Subcutaneous abdominal adipose tissue (tissue), 5 donors: ENCODE measurements around the gene GRP.

Experiments used
- H3K27ac ChIP-seq: one replicate; pipeline ENCODE4 v1.7.0; 2013; ENCODE audit warnings: low read depth, mild to moderate bottlenecking, inconsistent platforms, low read length, moderate library complexity
- H3K27me3 ChIP-seq, 5 donors: one replicate each; pipeline ENCODE4 v1.7.0; 2013; ENCODE audit warnings: low read length in 5 of 5, inconsistent platforms in 1 of 5; ENCODE audit not compliant: control insufficient read depth in 5 of 5, insufficient read depth in 4 of 5
- H3K36me3 ChIP-seq, 5 donors: one replicate each; pipeline ENCODE4 v1.7.0; 2013; ENCODE audit warnings: low read length in 5 of 5; ENCODE audit not compliant: control insufficient read depth in 5 of 5, insufficient read depth in 5 of 5
- H3K4me1 ChIP-seq, 5 donors: one replicate each; pipeline ENCODE4 v1.7.0; 2013; ENCODE audit warnings: low read length in 5 of 5, mild to moderate bottlenecking in 3 of 5, moderate library complexity in 1 of 5; ENCODE audit not compliant: control insufficient read depth in 5 of 5, insufficient read depth in 5 of 5
- H3K4me3 ChIP-seq, 5 donors: one replicate each; pipeline ENCODE4 v1.7.0; 2013; ENCODE audit warnings: low read length in 5 of 5, low read depth in 1 of 5
- H3K9ac ChIP-seq, 5 donors: one replicate each; pipeline ENCODE4 v1.7.0; 2013; ENCODE audit warnings: low read length in 5 of 5, mild to moderate bottlenecking in 4 of 5, moderate library complexity in 3 of 5
- H3K9me3 ChIP-seq, 5 donors: one replicate each; pipeline ENCODE4 v1.7.0; 2013; ENCODE audit warnings: low read length in 5 of 5; ENCODE audit not compliant: control insufficient read depth in 5 of 5
- donor health status: healthy.
- donor health status: healthy.
- donor health status: healthy.
- donor health status: healthy.
- donor health status: healthy.

Gene GRP

DNA sequence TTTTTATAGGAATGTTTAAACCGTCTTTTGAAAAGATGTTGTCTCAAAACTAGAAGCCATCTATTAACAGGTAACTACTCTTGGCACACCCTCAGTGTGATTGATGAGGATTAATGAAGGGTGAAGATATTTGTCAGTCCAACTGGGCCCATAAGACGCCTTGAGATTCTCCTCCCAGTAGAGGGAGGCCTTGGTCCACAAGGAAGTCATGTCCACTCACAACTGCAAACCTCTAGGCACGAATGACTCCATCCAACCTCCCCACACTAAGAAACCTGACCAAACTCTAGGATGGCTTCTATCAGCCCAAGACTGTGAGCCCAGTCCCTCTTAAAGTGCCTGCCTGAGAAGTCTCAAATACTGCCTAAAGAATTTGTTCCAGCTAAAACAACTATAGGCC, 19.2 kb upstream of the GRP start:
- Histone ChIP-seq H3K27me3 (peaks cover 0 to 3% (median 0%) of the 10 kb centered on the region in 5 donors), H3K4me1 (no peaks in the 10 kb centered on the region), H3K4me3 (no peak overlapping the region), H3K9ac (no peak overlapping the region), H3K36me3 (no peaks in the 10 kb centered on the region), H3K9me3 (no peaks in the 10 kb centered on the region), H3K27ac (no peak overlapping the region)

DNA sequence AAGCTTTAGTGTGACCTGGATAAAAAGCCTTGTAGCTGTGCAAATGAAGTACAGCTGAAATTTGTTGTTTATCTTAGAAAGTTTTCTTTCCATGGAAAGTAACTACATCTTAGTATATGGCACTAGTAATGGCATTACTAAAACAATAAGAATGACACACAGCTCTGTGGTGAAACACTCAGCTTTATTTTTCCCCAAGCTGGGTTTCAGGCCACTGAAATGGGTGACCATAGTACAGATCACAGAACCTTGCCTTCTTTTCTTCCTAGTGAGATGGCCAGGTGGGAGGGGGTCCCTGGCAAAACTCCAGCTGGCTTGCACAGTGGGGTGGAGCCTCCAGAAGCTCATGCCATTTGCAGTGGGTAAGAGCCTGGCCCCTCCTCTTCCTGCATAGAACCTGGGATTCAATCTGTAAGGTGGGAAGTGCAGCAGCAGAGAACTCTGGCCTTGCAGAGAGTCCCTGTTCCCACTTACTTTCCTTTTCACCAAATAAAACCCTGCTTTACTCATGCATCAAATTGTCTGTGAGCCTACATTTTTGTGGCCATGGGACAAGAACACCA, 17.6 kb upstream of the GRP start:
- H3K4me1 ChIP-seq, result no peaks in the 10 kb centered on the region

DNA sequence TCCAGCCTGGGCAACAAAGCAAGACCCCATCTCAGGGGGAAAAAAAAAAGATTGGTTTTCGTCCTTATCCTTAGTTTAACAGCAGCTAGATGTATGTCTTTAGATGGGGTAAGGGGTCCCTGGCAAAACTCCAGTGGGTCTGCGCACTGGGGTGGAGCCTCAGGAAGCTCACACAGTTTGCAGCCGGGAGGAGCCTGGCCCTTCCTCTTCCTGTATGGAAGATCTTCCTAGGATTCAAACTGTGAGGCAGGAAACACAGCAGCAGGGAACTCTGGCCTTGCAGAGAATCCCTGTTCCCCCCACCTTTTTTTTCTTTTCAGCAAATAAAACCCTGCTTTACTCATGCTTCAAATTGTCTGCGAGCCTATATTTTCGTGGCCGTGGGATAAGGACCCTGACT, 12.5 kb upstream of the GRP start:
- H3K4me3 ChIP-seq, result no peak overlapping the region
- H3K27me3 ChIP-seq, result peaks cover 0 to 7% (median 3%) of the 10 kb centered on the region in 5 donors
- H3K4me1 ChIP-seq, result no peaks in the 10 kb centered on the region
- H3K9ac ChIP-seq, result no peak overlapping the region
- H3K9me3 ChIP-seq, result no peaks in the 10 kb centered on the region
- no peaks in the 10 kb centered on the region for H3K36me3 ChIP-seq
- no peak overlapping the region for H3K27ac ChIP-seq

More for the DNA sequence above, 17.6 kb upstream of the GRP start:
- Histone ChIP-seq H3K36me3 (no peaks in the 10 kb centered on the region), H3K4me3 (no peak overlapping the region), H3K27me3 (peaks cover 0 to 3% (median 0%) of the 10 kb centered on the region in 5 donors), H3K27ac (no peak overlapping the region), H3K9me3 (no peaks in the 10 kb centered on the region), H3K9ac (no peak overlapping the region)

DNA sequence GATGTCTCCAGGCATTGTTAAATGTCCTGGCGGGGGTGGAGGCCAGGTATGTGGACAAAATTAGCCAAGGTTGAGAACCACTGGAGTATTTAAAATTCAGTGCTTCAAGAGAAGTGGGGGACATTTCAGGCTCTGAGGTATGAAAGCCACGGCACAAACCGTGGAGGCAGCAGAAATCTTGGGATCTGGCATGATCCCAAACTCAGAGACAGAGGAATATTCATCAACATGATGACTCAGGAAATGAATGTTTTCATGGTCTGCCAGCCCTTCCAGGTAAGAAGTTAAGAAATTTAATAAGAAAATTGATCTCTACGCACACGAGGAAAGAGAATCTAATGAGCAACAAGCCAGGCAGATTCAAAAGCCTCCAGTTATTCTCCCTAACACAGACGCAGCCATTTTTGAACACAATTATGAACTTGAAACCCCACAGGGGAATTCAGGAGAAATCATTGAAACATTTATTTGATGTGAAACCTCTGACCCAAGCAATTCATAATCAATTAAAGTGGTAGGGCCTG, 11.3 kb upstream of the GRP start:
- no peak overlapping the region for H3K27ac ChIP-seq

DNA sequence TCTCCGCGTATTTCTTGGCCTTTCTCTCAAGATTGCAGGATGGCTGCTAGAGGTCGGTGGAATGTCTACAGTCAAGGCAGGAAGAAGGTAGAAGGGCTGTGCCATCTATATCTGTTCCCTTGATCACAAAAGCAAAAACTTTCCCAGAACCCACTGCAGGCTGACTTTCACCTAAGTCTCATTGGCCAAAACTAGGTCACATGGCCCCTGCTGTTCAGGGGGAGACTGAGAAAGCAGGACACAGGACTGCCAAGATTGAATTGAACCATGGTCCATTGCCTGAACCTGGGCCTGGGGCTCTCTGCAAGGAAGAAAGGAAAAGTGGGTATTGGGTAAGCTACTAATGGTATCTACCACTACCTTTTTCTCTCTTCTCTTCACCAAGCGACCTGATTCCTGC, 9.7 kb upstream of the GRP start:
- Histone ChIP-seq H3K4me1 (no peaks in the 10 kb centered on the region), H3K27ac (no peak overlapping the region), H3K9me3 (peaks cover 0 to 2% (median 0%) of the 10 kb centered on the region in 5 donors), H3K9ac (no peak overlapping the region), H3K27me3 (peaks cover 3 to 10% (median 4%) of the 10 kb centered on the region in 5 donors), H3K36me3 (no peaks in the 10 kb centered on the region), H3K4me3 (no peak overlapping the region)

More for the DNA sequence above, 11.3 kb upstream of the GRP start:
- no peaks in the 10 kb centered on the region for H3K36me3 ChIP-seq
- peaks cover 0 to 7% (median 0%) of the 10 kb centered on the region in 5 donors for H3K27me3 ChIP-seq
- no peaks in the 10 kb centered on the region for H3K4me1 ChIP-seq
- H3K9ac ChIP-seq, result no peak overlapping the region
- no peak overlapping the region for H3K4me3 ChIP-seq
- H3K9me3 ChIP-seq, result no peaks in the 10 kb centered on the region

DNA sequence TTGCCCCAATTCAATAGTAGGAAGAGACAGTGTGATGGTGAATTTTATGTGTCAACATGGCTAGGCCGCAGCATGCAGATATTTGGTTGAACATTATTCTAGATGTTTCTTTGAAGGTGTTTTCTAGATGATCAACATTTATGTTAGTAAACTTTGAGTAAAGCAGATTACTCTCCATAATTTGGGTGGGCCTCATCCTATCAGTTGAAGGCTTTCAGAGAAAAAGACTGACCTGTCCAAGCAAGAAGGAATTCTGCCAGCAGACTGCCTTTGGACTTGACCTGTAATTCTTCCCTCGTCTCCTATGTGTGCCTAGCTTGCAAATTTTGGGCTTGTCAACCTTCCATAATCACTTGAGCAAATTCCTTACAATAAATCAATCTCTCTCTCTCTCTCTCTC, 8.3 kb upstream of the GRP start:
- H3K27ac ChIP-seq, result no peak overlapping the region
- no peaks in the 10 kb centered on the region for H3K36me3 ChIP-seq
- no peaks in the 10 kb centered on the region for H3K4me1 ChIP-seq
- H3K9ac ChIP-seq, result no peak overlapping the region
- H3K9me3 ChIP-seq, result peaks cover 0 to 3% (median 0%) of the 10 kb centered on the region in 5 donors
- H3K4me3 ChIP-seq, result no peak overlapping the region
- H3K27me3 ChIP-seq, result peaks cover 3 to 10% (median 4%) of the 10 kb centered on the region in 5 donors

DNA sequence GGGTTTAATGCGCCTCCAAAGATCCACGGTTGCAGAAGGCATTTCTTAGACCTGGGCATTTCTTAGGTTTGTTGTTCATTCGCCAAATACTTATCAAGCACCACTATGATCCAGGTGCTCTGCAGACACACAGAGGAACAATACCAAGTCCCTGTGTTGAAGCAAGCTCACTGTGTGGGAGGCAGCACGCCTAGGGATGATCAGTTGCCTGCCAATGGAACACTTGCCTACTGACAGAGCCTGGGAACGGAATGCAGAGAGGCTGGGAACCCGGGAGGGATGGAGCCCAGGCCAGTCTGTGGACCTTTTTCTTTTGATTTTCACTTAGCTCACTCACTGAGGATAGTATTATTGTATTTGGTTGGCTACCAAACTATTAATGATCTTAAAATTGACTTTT, 1.9 kb upstream of the GRP start:
- H3K27me3 ChIP-seq, result peaks cover 28 to 40% (median 36%) of the 10 kb centered on the region in 5 donors
- no peak overlapping the region for H3K9ac ChIP-seq
- H3K4me3 ChIP-seq, result no peak overlapping the region
- peaks cover 0 to 3% (median 0%) of the 10 kb centered on the region in 5 donors for H3K9me3 ChIP-seq
- H3K36me3 ChIP-seq, result no peaks in the 10 kb centered on the region
- peaks cover 0 to 4% (median 0%) of the 10 kb centered on the region in 5 donors for H3K4me1 ChIP-seq
- H3K27ac ChIP-seq, result no peak overlapping the region

DNA sequence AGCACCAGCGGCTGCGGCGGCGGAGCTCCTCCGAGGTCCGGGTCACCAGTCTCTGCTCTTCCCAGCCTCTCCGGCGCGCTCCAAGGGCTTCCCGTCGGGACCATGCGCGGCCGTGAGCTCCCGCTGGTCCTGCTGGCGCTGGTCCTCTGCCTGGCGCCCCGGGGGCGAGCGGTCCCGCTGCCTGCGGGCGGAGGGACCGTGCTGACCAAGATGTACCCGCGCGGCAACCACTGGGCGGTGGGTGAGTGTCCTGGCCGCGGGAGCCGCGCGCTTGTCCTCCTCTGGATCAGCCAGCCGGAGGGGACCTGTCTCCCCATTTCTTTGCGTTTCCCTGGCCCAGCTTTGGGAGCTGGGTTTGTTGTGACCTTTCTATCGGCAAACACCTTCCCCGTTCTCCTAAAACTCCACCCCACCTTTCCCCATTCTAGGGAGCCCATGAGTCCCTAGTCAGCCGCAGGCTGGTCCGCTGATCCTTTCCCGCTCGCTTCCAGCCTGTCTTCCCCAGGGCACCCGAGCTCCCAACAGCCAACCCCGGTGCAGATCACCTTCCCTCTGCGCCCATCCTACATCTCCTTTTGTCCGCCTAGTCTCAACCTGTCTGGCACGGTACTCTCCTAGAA, 316 bp downstream of the GRP start:
- H3K36me3 ChIP-seq, result no peaks in the 10 kb centered on the region
- peaks cover 0 to under 1% (median 0%) of the 10 kb centered on the region in 5 donors for H3K9me3 ChIP-seq
- peaks cover 0 to 4% (median 0%) of the 10 kb centered on the region in 5 donors for H3K4me1 ChIP-seq
- peaks cover 30 to 39% (median 32%) of the 10 kb centered on the region in 5 donors for H3K27me3 ChIP-seq
- H3K27ac ChIP-seq, result no peak overlapping the region
- no peak overlapping the region for H3K4me3 ChIP-seq
- no peak overlapping the region for H3K9ac ChIP-seq

DNA sequence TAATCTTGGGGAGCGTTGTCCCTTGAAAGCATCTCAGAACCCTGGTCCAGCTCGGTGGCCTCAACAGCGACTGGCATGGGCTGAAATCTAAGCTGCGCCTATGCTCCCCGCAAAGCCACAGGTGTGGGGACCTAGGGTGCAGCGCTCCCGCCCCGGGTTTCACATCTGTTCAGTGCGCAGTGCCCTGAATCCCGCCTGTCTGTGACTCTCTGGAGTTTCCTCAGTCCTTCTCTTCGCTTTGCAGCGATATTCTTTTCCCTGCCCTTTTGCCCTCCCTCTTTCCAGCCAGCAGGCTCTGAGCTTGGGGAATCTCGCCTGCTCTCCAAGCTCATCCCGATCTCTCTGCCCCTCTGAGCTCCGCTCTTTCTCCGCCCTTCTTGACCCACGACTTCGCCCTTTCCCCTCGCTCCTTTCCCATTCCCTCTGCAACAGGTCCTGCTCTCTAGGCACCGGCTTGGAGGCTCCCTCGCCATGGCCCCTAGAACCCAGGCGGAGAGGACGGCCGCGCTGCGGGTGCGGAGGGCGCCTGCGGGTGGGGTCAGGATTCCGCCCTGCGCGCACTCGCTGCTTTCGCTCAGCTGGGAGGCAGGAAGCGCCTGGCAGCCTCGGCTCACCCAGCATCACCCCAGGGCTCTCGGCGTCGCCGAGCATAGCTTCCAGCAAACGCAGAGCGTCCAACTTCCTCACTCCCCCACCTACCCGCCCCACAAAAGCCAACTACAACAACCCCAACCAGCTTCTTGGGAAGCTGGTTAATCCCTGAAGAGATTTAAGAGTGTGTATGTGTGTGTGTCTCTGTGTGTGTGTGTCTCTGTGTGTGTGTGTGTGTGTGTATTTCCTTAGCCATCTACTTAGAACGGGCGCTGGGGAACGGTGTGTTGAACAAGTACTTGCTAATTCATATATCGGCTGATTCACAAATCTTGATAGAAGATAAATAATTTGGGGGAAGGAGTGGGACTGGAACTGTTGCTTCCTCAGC, 1.1 kb downstream of the GRP start:
- peaks cover 0 to 4% (median 0%) of the 10 kb centered on the region in 5 donors for H3K4me1 ChIP-seq
- no peaks in the 10 kb centered on the region for H3K9me3 ChIP-seq
- H3K36me3 ChIP-seq, result no peaks in the 10 kb centered on the region
- H3K27me3 ChIP-seq, result peaks cover 30 to 39% (median 32%) of the 10 kb centered on the region in 5 donors
- no peak overlapping the region for H3K4me3 ChIP-seq
- no peak overlapping the region for H3K27ac ChIP-seq
- H3K9ac ChIP-seq, result no peak overlapping the region
